Measurements from ENCODE around the gene CNTN4.

The CNTN4 gene

GRCh38 chr3:2861920-2862319 lies 763.3 kb downstream of the CNTN4 start:
- no peak overlapping the region for H3K4me3 ChIP-seq (ENCODE audit: low read depth, low read length)
- DNase-seq (ENCODE audit: low read depth): no peak
- TF ChIP-seq CTCF (IDR thresholded peaks at IDR 0.05; ENCODE audit: low read depth, low read length, missing control alignments): no peak
- in situ Hi-C loops (cut with HindIII; ENCODE audit: low sequenced_read_pairs): no loop called here

GRCh38 chr3:2862366-2862765 lies 763.7 kb downstream of the CNTN4 start:
- TF ChIP-seq CTCF (IDR thresholded peaks at IDR 0.05; ENCODE audit: low read depth, low read length, missing control alignments): no peak
- no peak for DNase-seq (ENCODE audit: low read depth)
- in situ Hi-C loops (cut with HindIII; ENCODE audit: low sequenced_read_pairs): no loop called here
- H3K4me3 ChIP-seq (ENCODE audit: low read depth, low read length): no peak overlapping the region

- DNase-seq (ENCODE audit: low read depth): no peak
- in situ Hi-C loops (cut with HindIII; ENCODE audit: low sequenced_read_pairs): no loop called here
- TF ChIP-seq CTCF (IDR thresholded peaks at IDR 0.05; ENCODE audit: low read depth, low read length, missing control alignments): no peak
- H3K4me3 ChIP-seq (ENCODE audit: low read depth, low read length): no peak overlapping the region
Observed at GRCh38 chr3:2863127-2863526, 764.5 kb downstream of the CNTN4 start.

GRCh38 chr3:2869905-2870304 lies 771.2 kb downstream of the CNTN4 start:
- no peak overlapping the region for H3K4me3 ChIP-seq (ENCODE audit: low read depth, low read length)
- no peak for DNase-seq (ENCODE audit: low read depth)
- TF ChIP-seq CTCF (IDR thresholded peaks at IDR 0.05; ENCODE audit: low read depth, low read length, missing control alignments): no peak
- in situ Hi-C loops (cut with HindIII; ENCODE audit: low sequenced_read_pairs): no loop called here

GRCh38 chr3:2870724-2871333 lies 772.2 kb downstream of the CNTN4 start:
- no peak for TF ChIP-seq CTCF (IDR thresholded peaks at IDR 0.05; ENCODE audit: low read depth, low read length, missing control alignments)
- in situ Hi-C loops (cut with HindIII; ENCODE audit: low sequenced_read_pairs): no loop called here
- H3K4me3 ChIP-seq (ENCODE audit: low read depth, low read length): no peak overlapping the region
- DNase-seq (ENCODE audit: low read depth): no peak

- H3K4me3 ChIP-seq (ENCODE audit: low read depth, low read length): no peak overlapping the region
- no peak for DNase-seq (ENCODE audit: low read depth)
- in situ Hi-C loops (cut with HindIII; ENCODE audit: low sequenced_read_pairs): no loop called here
- TF ChIP-seq CTCF (IDR thresholded peaks at IDR 0.05; ENCODE audit: low read depth, low read length, missing control alignments): no peak
Observed at GRCh38 chr3:2872884-2873283, 774.2 kb downstream of the CNTN4 start.
